ENCODE results near the gene POLN.

The POLN gene

GRCh38 chr4:2154215-2154740 is 87.6 kb downstream of the POLN start:
- peak; percentile 11 for DNase-seq
- in situ Hi-C loops (cut with HindIII; ENCODE audit: low pct_ligation_motif_present, low sequenced_read_pairs): no loop called here
- H3K27me3 ChIP-seq (replicated peaks): no peaks in the 10 kb centered on the region
- TF ChIP-seq CTCF (IDR thresholded peaks at IDR 0.05; ENCODE audit: low read depth, low read length, missing control alignments): no peak
- H3K27ac ChIP-seq: no peak overlapping the region
- no peak overlapping the region for H3K4me3 ChIP-seq (ENCODE audit: low read depth, low read length)
- H3K36me3 ChIP-seq (replicated peaks): no peaks in the 10 kb centered on the region

GRCh38 chr4:2151544-2151943 is 90.4 kb downstream of the POLN start:
- Histone ChIP-seq H3K36me3 (replicated peaks) (no peaks in the 10 kb centered on the region), H3K27me3 (replicated peaks) (no peaks in the 10 kb centered on the region), H3K4me3 (ENCODE audit: low read depth, low read length) (no peak overlapping the region), H3K27ac (no peak overlapping the region)
- in situ Hi-C loops (cut with HindIII; ENCODE audit: low pct_ligation_motif_present, low sequenced_read_pairs): no loop called here
- no peak for DNase-seq
- TF ChIP-seq CTCF (IDR thresholded peaks at IDR 0.05; ENCODE audit: low read depth, low read length, missing control alignments): no peak

- H3K36me3 ChIP-seq (replicated peaks): no peaks in the 10 kb centered on the region
- in situ Hi-C loops (cut with HindIII; ENCODE audit: low pct_ligation_motif_present, low sequenced_read_pairs): no loop called here
- no peak for DNase-seq
- TF ChIP-seq CTCF (IDR thresholded peaks at IDR 0.05; ENCODE audit: low read depth, low read length, missing control alignments): no peak
- H3K27ac ChIP-seq: no peak overlapping the region
- no peaks in the 10 kb centered on the region for H3K27me3 ChIP-seq (replicated peaks)
- H3K4me3 ChIP-seq (ENCODE audit: low read depth, low read length): no peak overlapping the region
Observed at GRCh38 chr4:2150076-2150475, 91.8 kb downstream of the POLN start.

GRCh38 chr4:2142630-2143427 is 99.1 kb downstream of the POLN start:
- Histone ChIP-seq H3K27me3 (replicated peaks) (no peaks in the 10 kb centered on the region), H3K27ac (no peak overlapping the region), H3K36me3 (replicated peaks) (no peaks in the 10 kb centered on the region), H3K4me3 (ENCODE audit: low read depth, low read length) (no peak overlapping the region)
- no peak for TF ChIP-seq CTCF (IDR thresholded peaks at IDR 0.05; ENCODE audit: low read depth, low read length, missing control alignments)
- in situ Hi-C loops (cut with HindIII; ENCODE audit: low pct_ligation_motif_present, low sequenced_read_pairs): no loop called here
- no peak for DNase-seq

GRCh38 chr4:2141762-2142451 is 100.0 kb downstream of the POLN start:
- DNase-seq: no peak

More at GRCh38 chr4:2141762-2142451, 100.0 kb downstream of the POLN start:
- Histone ChIP-seq H3K27ac (no peak overlapping the region), H3K36me3 (replicated peaks) (no peaks in the 10 kb centered on the region), H3K4me3 (ENCODE audit: low read depth, low read length) (no peak overlapping the region), H3K27me3 (replicated peaks) (no peaks in the 10 kb centered on the region)
- TF ChIP-seq CTCF (IDR thresholded peaks at IDR 0.05; ENCODE audit: low read depth, low read length, missing control alignments): no peak
- in situ Hi-C loops (cut with HindIII; ENCODE audit: low pct_ligation_motif_present, low sequenced_read_pairs): no loop called here

All from brain microvascular endothelial cell (primary cell).